Gastroesophageal sphincter (tissue), 4 donors: ENCODE measurements around the gene PYDC1. TPM values are rescaled to one million over a fixed set of nuclear protein-coding genes. Genes with fewer than 3 reads are reported as not detected.

Source experiments
- ATAC-seq: fragments of 150-250 bp; one replicate; pipeline ENCODE4 v1.9.1; 2016; ENCODE audit warnings: mild to moderate bottlenecking, moderate library complexity
- H3K27ac ChIP-seq, 4 donors: fragments of 200-600 bp; sonication (generic) in 3 of 4; 1 replicate in 3 of 4; 2 replicates in 1 of 4; pipeline ENCODE4 v1.5.1; 2016 to 2019
- H3K27me3 ChIP-seq: fragments of 200-600 bp; sonication (generic); one replicate; pipeline ENCODE4 v1.5.1; 2019
- H3K36me3 ChIP-seq, 2 donors: fragments of 200-600 bp; sonication (generic); one replicate each; pipeline ENCODE4 v1.5.1; 2019; ENCODE audit warnings: control low read depth in 1 of 2
- H3K4me1 ChIP-seq, 3 donors: fragments of 200-600 bp; sonication (generic); 1 replicate in 2 of 3; 2 replicates in 1 of 3; pipeline ENCODE4 v1.5.1; 2016 to 2019; ENCODE audit warnings: control low read depth in 2 of 3
- H3K4me3 ChIP-seq, 2 donors: fragments of 200-600 bp; sonication (generic); one replicate each; pipeline ENCODE4 v1.5.1; 2019; ENCODE audit warnings: mild to moderate bottlenecking in 1 of 2, moderate library complexity in 1 of 2
- H3K9me3 ChIP-seq, 3 donors: fragments of 200-600 bp; sonication (generic); one replicate each; pipeline ENCODE4 v1.5.1; 2017 to 2019; ENCODE audit warnings: control low read depth in 2 of 3
- CTCF ChIP-seq, 4 experiments: fragments of 200-600 bp in 2 of 4; fragments of 450-650 bp in 2 of 4; sonication (generic) in 1 of 4; IDR thresholded peaks; one replicate each; pipeline ENCODE4 v1.5.1; 2017 to 2019; ENCODE audit warnings: antibody characterized with exemption in 4 of 4, mild to moderate bottlenecking in 2 of 4, moderate library complexity in 2 of 4
- EP300 ChIP-seq: sonication (generic); formaldehyde crosslinking; IDR thresholded peaks from one replicate; pipeline ENCODE4 v1.6.1; 2017; ENCODE audit warnings: antibody characterized with exemption, mild to moderate bottlenecking
- POLR2A ChIP-seq, 2 donors: fragments of 450-650 bp; IDR thresholded peaks; one replicate each; pipeline ENCODE4 v1.6.1; 2017; ENCODE audit warnings: antibody characterized with exemption in 2 of 2, mild to moderate bottlenecking in 2 of 2, moderate library complexity in 1 of 2
- POLR2AphosphoS5 ChIP-seq: sonication (generic); formaldehyde crosslinking; IDR thresholded peaks from one replicate; pipeline ENCODE4 v1.6.1; 2017; ENCODE audit warnings: antibody characterized with exemption
- WGBS, 2 donors: methylation state at CpG; one replicate each; pipeline ENCODE4 v1.1.5; 2018; ENCODE audit warnings: low coverage in 1 of 2; 5-methylcytosine and 5-hydroxymethylcytosine counted together
- total RNA-seq, 4 donors: library from RNA; depleted of rRNA; stranded (reverse); fragments of >200 nt; gene quantifications; one replicate each; pipeline ENCODE4 v1.1.0, GENCODE V29; 2016

The PYDC1 gene
- total RNA-seq, 4 donors from 2014 or later = 0.93 TPM; not detected in 3

GRCh38 chr16:31183432-31184428 is 33.2 kb downstream of the PYDC1 start:
- Histone ChIP-seq H3K4me3 (no peak overlapping the region), H3K9me3 (no peaks in the 10 kb centered on the region), H3K4me1 (peaks cover 0 to 68% (median 29%) of the 10 kb centered on the region in 3 donors), H3K27ac (no peak overlapping the region), H3K36me3 (peaks cover 11 to 66% of the 10 kb centered on the region in 2 donors), H3K27me3 (no peaks in the 10 kb centered on the region)
- ATAC-seq = no peak
- 64 to 70% methylated on average over 4 to 6 of the region's 10 CpGs for WGBS, 2 donors
- TF ChIP-seq POLR2AphosphoS5 = no peak
- TF ChIP-seq CTCF (IDR thresholded peaks at IDR 0.05) = no peak
- TF ChIP-seq POLR2A (IDR thresholded peaks at IDR 0.05) = no peak
- TF ChIP-seq EP300 = no peak

GRCh38 chr16:31182391-31182790 is 34.5 kb downstream of the PYDC1 start:
- 15 to 38% methylated on average over 5 to 6 of the region's 7 CpGs for WGBS, 2 donors
- TF ChIP-seq POLR2AphosphoS5 (no peak), EP300 (no peak), POLR2A (IDR thresholded peaks at IDR 0.05) (no peak), CTCF (IDR thresholded peaks at IDR 0.05) (no peak)
- Histone ChIP-seq H3K4me3 (peak overlapping the region in 1 of 2 donors; percentile 99), H3K27me3 (no peaks in the 10 kb centered on the region), H3K9me3 (no peaks in the 10 kb centered on the region), H3K4me1 (peaks cover 0 to 69% (median 30%) of the 10 kb centered on the region in 3 donors), H3K27ac (peak overlapping the region in 1 of 4 donors; percentile 38), H3K36me3 (peaks cover 11 to 53% of the 10 kb centered on the region in 2 donors)
- ATAC-seq = no peak

- no peak for TF ChIP-seq CTCF (IDR thresholded peaks at IDR 0.05)
- no peak for TF ChIP-seq POLR2A (IDR thresholded peaks at IDR 0.05)
- no peak for TF ChIP-seq POLR2AphosphoS5
- Histone ChIP-seq H3K27me3 (no peaks in the 10 kb centered on the region), H3K27ac (peak overlapping the region in 3 of 4 donors; percentile 93 to 99 (median 99)), H3K4me1 (peaks cover 0 to 60% (median 30%) of the 10 kb centered on the region in 3 donors), H3K9me3 (no peaks in the 10 kb centered on the region), H3K36me3 (peaks cover 11 to 42% of the 10 kb centered on the region in 2 donors), H3K4me3 (peak overlapping the region; percentile 79 to 99)
- no peak for ATAC-seq
- 7 to 9% methylated on average over 13 to 20 of the region's 31 CpGs for WGBS, 2 donors
Observed at GRCh38 chr16:31181102-31181830, 35.7 kb downstream of the PYDC1 start.

GRCh38 chr16:31179747-31180459 is 37.0 kb downstream of the PYDC1 start, which contains the start of gene FUS:
Gene FUS (plus strand): TSS chr16:31180139. CDS start chr16:31180215, 76 bp downstream.
- 0% methylated on average over 15 of the region's 69 CpGs; no CpG with 5 or more reads in 1 of the 2 donors for WGBS, 2 donors
- TF ChIP-seq CTCF (IDR thresholded peaks at IDR 0.05) (peak in 1 of 4 experiments; percentile 9), POLR2AphosphoS5 (peak; percentile 100), EP300 (no peak), POLR2A (IDR thresholded peaks at IDR 0.05) (peak; percentile 99 to 100)

More at GRCh38 chr16:31179747-31180459, 37.0 kb downstream of the PYDC1 start, which contains the start of gene FUS:
- H3K27me3 ChIP-seq = no peaks in the 10 kb centered on the region
- H3K9me3 ChIP-seq = no peaks in the 10 kb centered on the region
- peak; percentile 87 for ATAC-seq
- peaks cover 0 to 48% (median 30%) of the 10 kb centered on the region in 3 donors for H3K4me1 ChIP-seq
- H3K36me3 ChIP-seq = peaks cover 3 to 28% of the 10 kb centered on the region in 2 donors
- peak within 1 kb of the TSS; percentile 79 to 99 for H3K4me3 ChIP-seq
- H3K27ac ChIP-seq = peak within 1 kb of the TSS; percentile 86 to 99 (median 96)
